H54 (cell line): ENCODE data around the gene SLC6A5.

Source experiments
- DNase-seq: peaks from one replicate; pipeline ENCODE4 v3.0.0; 2011; ENCODE audit warnings: low spot score, mixed read lengths; ENCODE audit not compliant: insufficient read length
- FAIRE-seq: peaks from 3 replicates; lab custom pipeline; 2011; peaks lifted over from hg19 to GRCh38; lab: Jason Lieb, UNC
- POLR2A ChIP-seq: IDR thresholded peaks from 2 replicates; pipeline ENCODE4 v1.6.1; 2011; ENCODE audit warnings: low read depth, mild to moderate bottlenecking, low read length

The SLC6A5 gene

GRCh38 chr11:20584093-20584774 lies 15.2 kb upstream of the SLC6A5 start:
- DNase-seq (no peak), FAIRE-seq (no peak)
- no peak for TF ChIP-seq POLR2A

- no peak for TF ChIP-seq POLR2A
- FAIRE-seq (no peak), DNase-seq (no peak)
Measured at GRCh38 chr11:20589796-20590195, 9.6 kb upstream of the SLC6A5 start.

GRCh38 chr11:20590381-20590780 lies 9.0 kb upstream of the SLC6A5 start:
- DNase-seq (no peak), FAIRE-seq (no peak)
- TF ChIP-seq POLR2A: no peak

- FAIRE-seq (no peak), DNase-seq (no peak)
- no peak for TF ChIP-seq POLR2A
Measured at GRCh38 chr11:20592741-20593140, 6.7 kb upstream of the SLC6A5 start.

- DNase-seq: no peak
Measured at GRCh38 chr11:20594274-20595061, 4.9 kb upstream of the SLC6A5 start.

GRCh38 chr11:20595101-20595500 lies 4.3 kb upstream of the SLC6A5 start:
- DNase-seq: no peak
- TF ChIP-seq POLR2A: no peak
- FAIRE-seq: no peak

More at GRCh38 chr11:20594274-20595061, 4.9 kb upstream of the SLC6A5 start:
- no peak for FAIRE-seq
- TF ChIP-seq POLR2A: no peak

- no peak for FAIRE-seq
- DNase-seq: no peak
Measured at GRCh38 chr11:20596205-20597153, 2.9 kb upstream of the SLC6A5 start.

GRCh38 chr11:20597154-20597679 lies 2.2 kb upstream of the SLC6A5 start:
- FAIRE-seq: no peak
- TF ChIP-seq POLR2A: no peak
- no peak for DNase-seq

More at GRCh38 chr11:20596205-20597153, 2.9 kb upstream of the SLC6A5 start:
- no peak for TF ChIP-seq POLR2A

- FAIRE-seq: no peak
- TF ChIP-seq POLR2A: no peak
Measured at GRCh38 chr11:20597680-20598484, 1.5 kb upstream of the SLC6A5 start.

GRCh38 chr11:20598492-20598891 lies 916 bp upstream of the SLC6A5 start:
- no peak for TF ChIP-seq POLR2A
- DNase-seq (no peak), FAIRE-seq (no peak)

More at GRCh38 chr11:20597680-20598484, 1.5 kb upstream of the SLC6A5 start:
- no peak for DNase-seq

GRCh38 chr11:20600020-20600346 lies 575 bp downstream of the SLC6A5 start:
- FAIRE-seq: no peak
- no peak for TF ChIP-seq POLR2A

GRCh38 chr11:20600551-20600950 lies 1.1 kb downstream of the SLC6A5 start:
- DNase-seq (no peak), FAIRE-seq (no peak)
- TF ChIP-seq POLR2A: no peak

More at GRCh38 chr11:20600020-20600346, 575 bp downstream of the SLC6A5 start:
- DNase-seq: no peak
